Motor neuron (in vitro differentiated cells): ENCODE data around the gene PRDX3. TPM values are rescaled to one million over a fixed set of nuclear protein-coding genes. Genes with fewer than 3 reads are reported as not detected.
A peak's percentile ranks its signal among the peaks of the same experiment; 100 is the strongest.
"Not testable (repeated sequence)": the region's sequence is repeated elsewhere in the genome, so short reads cannot be mapped to it uniquely, and the experiment has no call there.

Source experiments
- ATAC-seq, 8 experiments: fragments of 200-7000 bp; cut with Tn5 transposase; replicated peaks in 6 of 8; 2 replicates each; pipeline ENCODE4 v1.8.0; 2021; ENCODE audit warnings: mild to moderate bottlenecking in 8 of 8, moderate library complexity in 8 of 8
- H3K27ac ChIP-seq, 2 donors: fragments of 250-450 bp; sonication (Bioruptor Pico); 2 replicates each; pipeline ENCODE4 v1.9.0; 2021; ENCODE audit warnings: antibody characterized with exemption in 2 of 2, mild to moderate bottlenecking in 2 of 2, moderate library complexity in 1 of 2
- H3K4me1 ChIP-seq, 2 donors: fragments of 250-450 bp; sonication (Bioruptor Pico); replicated peaks in 1 of 2; 2 replicates each; pipeline ENCODE4 v1.6.1; 2021; ENCODE audit warnings: antibody characterized with exemption in 2 of 2, mild to moderate bottlenecking in 2 of 2, moderate library complexity in 1 of 2
- H3K4me3 ChIP-seq, 5 donors: fragments of 250-450 bp; sonication (Bioruptor Pico); 2 replicates each; pipeline ENCODE4 v1.9.0; 2021; ENCODE audit warnings: antibody characterized with exemption in 5 of 5, mild to moderate bottlenecking in 5 of 5, moderate library complexity in 4 of 5
- WGBS, 10 experiments: fragments of 450-650 bp; shearing (Covaris generic); methylation state at CpG; one replicate each; pipeline ENCODE4 v1.0.0; 2022; 5-methylcytosine and 5-hydroxymethylcytosine counted together
- in situ Hi-C, 9 experiments: fragments of 400-800 bp; cut with MboI; loops; one replicate each; pipeline ENCODE4 v1.15.0; 2021; ENCODE audit warnings: low sequenced_read_pairs in 9 of 9, low pct_unique_long_range_greater_than_20kb in 2 of 9; ENCODE audit not compliant: unreplicated experiment in 9 of 9
- total RNA-seq, 8 experiments: library from RNA; unstranded; fragments of 300-600 nt; gene quantifications; 2 replicates each; pipeline versions ENCODE4 v1.2.3 to v1.2.4, GENCODE V29; 2022

Gene PRDX3
- total RNA-seq, 8 experiments from 2014 or later: 78.5 to 191 (median 129) TPM

GRCh38 chr10:119203006-119203405, 24.4 kb upstream of the PRDX3 start:
- in situ Hi-C loops: loop anchor here in 7 of 9 experiments (25.0 kb wide), 2 partner anchors 209 to 234 kb away; no protein-coding TSS in a partner anchor
- Histone ChIP-seq H3K27ac (no peak overlapping the region), H3K4me3 (no peak overlapping the region), H3K4me1 (peaks cover 0 to 7% of the 10 kb centered on the region in 2 donors)
- WGBS, 10 experiments: 27 to 100% (median 49%) methylated on average over 1 to 4 of the region's 4 CpGs
- ATAC-seq: no peak

GRCh38 chr10:119201233-119201632, 22.6 kb upstream of the PRDX3 start:
- H3K4me3 ChIP-seq: no peak overlapping the region
- ATAC-seq: no peak
- H3K4me1 ChIP-seq: peaks cover 0 to 4% of the 10 kb centered on the region in 2 donors
- WGBS, 10 experiments: 60 to 100% (median 100%) methylated on average over 1 of the region's 1 CpG; no CpG with 5 or more reads in 6 of the 10 experiments
- in situ Hi-C loops: loop anchor here in 7 of 9 experiments (25.0 kb wide), 2 partner anchors 211 to 236 kb away; no protein-coding TSS in a partner anchor
- H3K27ac ChIP-seq: no peak overlapping the region

GRCh38 chr10:119199231-119199992, 20.8 kb upstream of the PRDX3 start:
- no peak overlapping the region for H3K4me3 ChIP-seq
- WGBS, 10 experiments: 0 to 63% (median 38%) methylated on average over 1 to 7 of the region's 9 CpGs
- in situ Hi-C loops: loop anchor here in 4 of 9 experiments (10.0 to 25.0 kb wide), 3 partner anchors 213 to 663 kb away; partner anchors contain the start of gene MCMBP (in 2 of the 4)

GRCh38 chr10:119198438-119198837, 19.8 kb upstream of the PRDX3 start:
- in situ Hi-C loops: loop anchor here in 4 of 9 experiments (10.0 to 25.0 kb wide), 3 partner anchors 214 to 664 kb away; partner anchors contain the start of gene MCMBP (in 2 of the 4)
- Histone ChIP-seq H3K4me1 (peaks cover 0 to 2% of the 10 kb centered on the region in 2 donors), H3K27ac (no peak overlapping the region), H3K4me3 (no peak overlapping the region)
- 16 to 80% (median 59%) methylated on average over 1 to 7 of the region's 7 CpGs; no CpG with 5 or more reads in 3 of the 10 experiments for WGBS, 10 experiments
- no peak for ATAC-seq

More at GRCh38 chr10:119199231-119199992, 20.8 kb upstream of the PRDX3 start:
- no peak overlapping the region for H3K27ac ChIP-seq
- peaks cover 0 to 2% of the 10 kb centered on the region in 2 donors for H3K4me1 ChIP-seq
- ATAC-seq: peak; percentile 98 to 100 (median 99)

DNA sequence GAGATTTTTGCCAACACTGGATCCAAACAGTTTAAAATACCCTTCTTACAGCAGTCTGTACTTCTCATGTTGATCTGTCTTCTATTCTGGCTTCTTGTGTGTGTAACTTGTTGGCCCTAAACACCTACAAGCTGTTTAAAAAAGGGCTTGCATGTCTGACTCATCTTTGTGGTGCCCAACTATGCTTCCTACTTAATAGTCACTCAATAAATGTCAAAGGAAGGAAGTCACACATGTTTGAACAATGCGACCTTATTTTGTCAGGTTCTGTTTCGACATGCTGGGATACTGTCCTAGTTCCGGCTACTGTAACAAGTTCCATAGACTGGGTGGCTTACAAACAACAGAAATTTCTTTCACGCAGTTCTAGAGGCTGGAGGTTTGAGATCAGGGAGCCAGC, 19.3 kb upstream of the PRDX3 start:
- H3K4me3 ChIP-seq: no peak overlapping the region
- H3K4me1 ChIP-seq: peaks cover 0 to under 1% of the 10 kb centered on the region in 2 donors
- H3K27ac ChIP-seq: no peak overlapping the region
- in situ Hi-C loops: loop anchor here in 4 of 9 experiments (10.0 to 25.0 kb wide), 3 partner anchors 214 to 664 kb away; partner anchors contain the start of gene MCMBP (in 2 of the 4)
- WGBS, 10 experiments: 42 to 100% (median 87%) methylated on average over 1 to 4 of the region's 4 CpGs; no CpG with 5 or more reads in 2 of the 10 experiments
- ATAC-seq: no peak

DNA sequence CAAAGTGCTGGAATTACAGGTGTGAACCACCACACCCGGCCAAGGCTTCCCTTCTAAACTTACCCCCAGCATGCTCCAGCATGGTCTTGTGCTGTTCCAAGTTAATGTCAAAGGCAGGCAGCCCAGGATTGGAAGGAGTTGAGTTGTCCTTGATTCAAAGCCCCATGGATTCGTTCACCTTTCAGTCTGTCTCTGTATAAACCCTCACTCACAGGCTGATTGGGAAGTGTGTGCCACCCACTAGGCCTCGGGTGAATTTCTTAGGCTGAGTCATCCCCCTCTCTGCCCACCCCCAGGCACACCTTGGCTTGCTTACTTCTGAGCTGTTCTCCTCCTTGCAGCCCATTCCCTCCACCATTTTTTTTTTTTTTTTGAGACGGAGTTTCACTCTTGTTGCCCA, 13.3 kb upstream of the PRDX3 start:
- no peak for ATAC-seq
- 53 to 100% (median 70%) methylated on average over 1 to 3 of the region's 4 CpGs; no CpG with 5 or more reads in 3 of the 10 experiments for WGBS, 10 experiments
- H3K4me3 ChIP-seq: no peak overlapping the region
- no peak overlapping the region for H3K27ac ChIP-seq
- in situ Hi-C loops: loop anchor here in 4 of 9 experiments (10.0 to 25.0 kb wide), 3 partner anchors 220 to 670 kb away; partner anchors contain the start of gene MCMBP (in 2 of the 4)
- H3K4me1 ChIP-seq: no peaks in the 10 kb centered on the region

- WGBS, 10 experiments: 0 to 76% (median 57%) methylated on average over 1 to 5 of the region's 5 CpGs
- no peaks in the 10 kb centered on the region for H3K4me1 ChIP-seq
- no peak for ATAC-seq
- H3K4me3 ChIP-seq: no peak overlapping the region
- in situ Hi-C loops: loop anchor here in 4 of 9 experiments (10.0 to 25.0 kb wide), 3 partner anchors 221 to 671 kb away; partner anchors contain the start of gene MCMBP (in 2 of the 4)
- no peak overlapping the region for H3K27ac ChIP-seq
These were observed 12.6 kb upstream of the PRDX3 start for GRCh38 chr10:119190954-119191785.

- in situ Hi-C loops: loop anchor here in 4 of 9 experiments (10.0 to 25.0 kb wide), 3 partner anchors 222 to 672 kb away; partner anchors contain the start of gene MCMBP (in 2 of the 4)
- Histone ChIP-seq H3K27ac (no peak overlapping the region), H3K4me1 (no peaks in the 10 kb centered on the region), H3K4me3 (no peak overlapping the region)
- peak in 1 of 8 experiments; percentile 50 for ATAC-seq
- 0 to 100% (median 88%) methylated on average over 1 to 4 of the region's 4 CpGs; no CpG with 5 or more reads in 3 of the 10 experiments for WGBS, 10 experiments
These were observed 11.7 kb upstream of the PRDX3 start for GRCh38 chr10:119190353-119190752.

- no peak for ATAC-seq
- no peak overlapping the region for H3K27ac ChIP-seq
- WGBS, 10 experiments: 33 to 100% (median 77%) methylated on average over 1 to 3 of the region's 3 CpGs; no CpG with 5 or more reads in 4 of the 10 experiments
These were observed 11.2 kb upstream of the PRDX3 start for GRCh38 chr10:119189811-119190282.

DNA sequence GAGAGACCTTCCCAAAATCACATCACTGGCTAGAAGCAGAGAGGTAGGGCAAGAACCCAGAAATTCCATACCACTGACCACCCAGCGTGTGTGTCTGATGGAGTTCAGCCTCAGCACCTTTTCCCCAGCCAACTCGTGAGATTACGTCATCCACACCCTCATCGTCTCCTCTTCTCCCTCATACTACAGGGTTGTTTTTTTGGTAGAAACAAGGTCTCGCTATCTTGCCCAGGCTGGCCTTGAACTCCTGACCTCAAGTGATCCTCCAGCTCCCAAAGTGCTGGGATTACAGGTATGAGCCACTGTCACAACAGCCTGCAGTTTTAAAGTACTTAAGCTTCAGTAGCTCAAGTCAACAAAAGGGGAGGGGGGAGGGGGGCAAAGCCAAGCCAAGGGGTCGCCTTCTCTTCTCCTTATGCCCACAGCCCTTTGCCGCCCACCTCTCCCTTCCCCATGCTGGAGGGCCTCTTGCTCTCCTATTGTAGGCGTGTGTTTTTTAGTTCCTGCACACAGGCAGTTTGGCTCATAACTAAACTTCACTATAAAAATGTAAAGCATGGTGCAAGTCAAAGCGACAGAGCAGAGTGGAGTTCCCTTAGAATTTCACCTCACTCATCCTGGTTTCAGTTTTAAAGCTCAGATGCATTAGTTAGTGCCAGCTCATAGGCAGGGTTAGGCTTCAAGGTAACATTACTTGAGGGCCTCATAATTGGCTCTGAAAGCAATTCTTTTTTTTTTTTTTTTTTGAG, 5.2 kb upstream of the PRDX3 start:
- no peak for ATAC-seq
- peaks cover 4 to 6% of the 10 kb centered on the region in 2 donors for H3K4me1 ChIP-seq
- in situ Hi-C loops: loop anchor here in 3 of 9 experiments (25.0 kb wide), 2 partner anchors 228 to 678 kb away; partner anchors contain the start of gene MCMBP (in 2 of the 3)
- H3K4me3 ChIP-seq: no peak overlapping the region
- no peak overlapping the region for H3K27ac ChIP-seq
- WGBS, 10 experiments: 76 to 100% (median 100%) methylated on average over 1 to 3 of the region's 9 CpGs; no CpG with 5 or more reads in 2 of the 10 experiments

More at GRCh38 chr10:119189811-119190282, 11.2 kb upstream of the PRDX3 start:
- no peaks in the 10 kb centered on the region for H3K4me1 ChIP-seq
- in situ Hi-C loops: loop anchor here in 4 of 9 experiments (10.0 to 25.0 kb wide), 3 partner anchors 222 to 672 kb away; partner anchors contain the start of gene MCMBP (in 2 of the 4)
- no peak overlapping the region for H3K4me3 ChIP-seq

DNA sequence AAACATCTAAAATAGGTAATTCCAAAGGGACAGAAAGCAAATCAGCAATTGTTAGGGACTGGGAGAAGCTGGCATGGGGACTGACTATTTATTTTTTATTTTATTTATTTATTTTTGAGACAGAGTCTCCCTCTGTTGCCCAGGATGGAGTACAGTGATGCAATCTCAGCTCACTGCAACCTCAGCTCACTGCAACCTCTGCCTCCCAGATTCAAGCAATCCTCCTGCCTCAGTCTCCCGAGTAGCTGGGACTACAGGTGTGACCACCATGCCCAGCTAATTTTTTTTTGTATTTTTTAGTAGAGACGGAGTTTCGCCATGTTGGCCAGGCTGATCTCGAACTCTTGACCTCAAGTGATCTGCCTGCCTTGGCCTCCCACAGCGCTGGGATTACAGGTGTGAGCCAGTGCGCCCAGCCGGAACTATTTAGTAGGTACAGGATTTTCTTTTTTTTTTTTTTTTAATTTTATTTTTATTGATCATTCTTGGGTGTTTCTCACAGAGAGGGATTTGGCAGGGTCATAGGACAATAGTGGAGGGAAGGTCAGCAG, 2.3 kb upstream of the PRDX3 start:
- not testable (repeated sequence) for H3K4me3 ChIP-seq, H3K4me1 ChIP-seq, ATAC-seq, H3K27ac ChIP-seq
- 84 to 100% (median 100%) methylated on average over 1 to 6 of the region's 7 CpGs; no CpG with 5 or more reads in 3 of the 10 experiments for WGBS, 10 experiments
- in situ Hi-C loops: loop anchor here in 3 of 9 experiments (25.0 kb wide), 2 partner anchors 231 to 681 kb away; partner anchors contain the start of gene MCMBP (in 2 of the 3)
